GM12891 (cell line): ENCODE measurements around the gene ADAMTS4.

Experiments used
- POLR2A ChIP-seq: IDR thresholded peaks from 2 replicates; pipeline ENCODE4 v1.6.1; 2011; ENCODE audit warnings: low read depth, low read length, control low read depth
- POLR2AphosphoS5 ChIP-seq: IDR thresholded peaks from 2 replicates; pipeline ENCODE4 v1.6.1; 2011; ENCODE audit warnings: low read depth, low read length, control low read depth
- POU2F2 ChIP-seq: IDR thresholded peaks from 2 replicates; pipeline ENCODE4 v1.6.1; 2011; ENCODE audit warnings: low read depth, mild to moderate bottlenecking, control low read depth, low read length, moderate library complexity
- SPI1 ChIP-seq: IDR thresholded peaks from 2 replicates; pipeline ENCODE4 v1.6.1; 2011; ENCODE audit warnings: low read depth, low read length, control low read depth
- TAF1 ChIP-seq: IDR thresholded peaks from 2 replicates; pipeline ENCODE4 v1.6.1; 2011; ENCODE audit warnings: low read depth, low read length, control low read depth

DNA sequence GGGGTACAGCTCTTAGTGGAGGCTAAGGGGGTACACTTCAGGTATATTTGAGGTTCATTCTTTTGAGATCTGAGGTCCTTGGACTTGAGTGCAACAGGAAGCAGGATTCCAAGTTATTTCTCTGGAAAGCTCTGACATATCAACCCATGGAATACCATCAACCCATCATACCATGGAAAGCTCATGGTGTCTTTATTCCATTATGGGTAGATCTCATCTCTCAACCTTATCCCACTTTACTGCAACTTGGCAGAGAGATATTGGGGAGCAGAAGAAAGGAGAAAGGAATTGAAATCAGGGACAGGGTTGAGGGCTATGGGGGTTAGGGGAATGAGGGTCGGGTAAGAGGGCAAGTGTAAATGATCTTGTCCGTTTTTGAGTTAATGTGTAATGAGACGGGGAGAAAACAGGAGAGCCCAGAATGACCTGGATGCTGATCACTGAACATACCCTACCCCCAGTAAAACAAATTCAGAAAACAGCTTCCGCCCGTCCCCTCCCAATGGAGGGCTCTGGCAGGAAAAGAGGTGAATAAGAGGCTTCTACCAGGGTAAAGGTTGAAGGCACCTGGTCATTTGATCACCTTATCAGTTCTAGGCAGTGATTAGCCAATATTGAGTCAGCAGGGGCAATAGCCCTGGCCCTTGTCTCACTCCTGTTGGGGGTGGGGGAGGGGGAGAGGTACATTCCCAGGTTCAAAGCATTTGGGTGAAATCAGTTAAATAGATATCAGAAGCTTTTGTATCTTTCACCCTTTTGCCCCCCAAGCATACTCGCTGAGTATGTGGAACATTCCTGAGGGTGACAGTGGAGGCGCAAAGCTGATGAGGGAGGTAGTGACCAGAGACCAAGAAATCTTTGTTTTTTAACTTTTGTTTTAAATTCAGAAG, 25.2 kb upstream of the ADAMTS4 start:
- TF ChIP-seq POLR2AphosphoS5 (no peak), TAF1 (no peak), POLR2A (no peak), SPI1 (no peak), POU2F2 (no peak)
